Skin epidermis (tissue), 12 donors: ENCODE results near the gene RBMS1.

ENCODE experiments used
- H3K27ac ChIP-seq, 21 experiments: fragments of 200-600 bp; sonication (generic) in 11 of 21; one replicate each; pipeline ENCODE4 v1.5.0; 2020; ENCODE audit warnings: mild to moderate bottlenecking in 3 of 21, inconsistent platforms in 2 of 21, moderate library complexity in 2 of 21
- H3K4me3 ChIP-seq, 7 experiments: fragments of 200-600 bp; sonication (generic) in 2 of 7; one replicate each; pipeline ENCODE4 v1.5.0; 2020; ENCODE audit warnings: inconsistent platforms in 2 of 7, mild to moderate bottlenecking in 2 of 7, moderate library complexity in 1 of 7

RBMS1 gene

GRCh38 chr2:160474891-160475787, 18.5 kb downstream of the RBMS1 start:
- peak overlapping the region in 1 of 21 experiments; percentile 30 for H3K27ac ChIP-seq
- no peak overlapping the region for H3K4me3 ChIP-seq

- H3K27ac ChIP-seq = peak overlapping the region in 1 of 21 experiments; percentile 27
- H3K4me3 ChIP-seq = no peak overlapping the region
Observed at GRCh38 chr2:160474319-160474645, 19.3 kb downstream of the RBMS1 start.

- H3K27ac ChIP-seq = peak overlapping the region in 2 of 21 experiments; percentile 9 to 27
- H3K4me3 ChIP-seq = no peak overlapping the region
Observed at GRCh38 chr2:160473468-160474318, 19.9 kb downstream of the RBMS1 start.

GRCh38 chr2:160472839-160473251, 20.8 kb downstream of the RBMS1 start:
- Histone ChIP-seq H3K4me3 (no peak overlapping the region), H3K27ac (peak overlapping the region in 3 of 21 experiments; percentile 3 to 39 (median 13))

GRCh38 chr2:160471950-160472349, 21.7 kb downstream of the RBMS1 start:
- H3K4me3 ChIP-seq = no peak overlapping the region
- peak overlapping the region in 5 of 21 experiments; percentile 5 to 44 (median 32) for H3K27ac ChIP-seq

- Histone ChIP-seq H3K4me3 (no peak overlapping the region), H3K27ac (peak overlapping the region in 3 of 21 experiments; percentile 32 to 55 (median 49))
Observed at GRCh38 chr2:160469621-160470204, 23.9 kb downstream of the RBMS1 start.

GRCh38 chr2:160469164-160469563, 24.4 kb downstream of the RBMS1 start:
- Histone ChIP-seq H3K27ac (peak overlapping the region in 3 of 21 experiments; percentile 32 to 55 (median 49)), H3K4me3 (no peak overlapping the region)

GRCh38 chr2:160467086-160467485, 26.5 kb downstream of the RBMS1 start:
- Histone ChIP-seq H3K4me3 (no peak overlapping the region), H3K27ac (no peak overlapping the region)

GRCh38 chr2:160465406-160465805, 28.2 kb downstream of the RBMS1 start:
- no peak overlapping the region for H3K4me3 ChIP-seq
- H3K27ac ChIP-seq = peak overlapping the region in 7 of 21 experiments; percentile 12 to 61 (median 39)

- peak overlapping the region in 3 of 21 experiments; percentile 39 to 54 (median 39) for H3K27ac ChIP-seq
- H3K4me3 ChIP-seq = no peak overlapping the region
Observed at GRCh38 chr2:160465002-160465401, 28.6 kb downstream of the RBMS1 start.

- Histone ChIP-seq H3K27ac (no peak overlapping the region), H3K4me3 (no peak overlapping the region)
Observed at GRCh38 chr2:160464017-160464416, 29.6 kb downstream of the RBMS1 start.

GRCh38 chr2:160463245-160463644, 30.4 kb downstream of the RBMS1 start:
- H3K27ac ChIP-seq = no peak overlapping the region
- no peak overlapping the region for H3K4me3 ChIP-seq

- Histone ChIP-seq H3K4me3 (no peak overlapping the region), H3K27ac (no peak overlapping the region)
Observed at GRCh38 chr2:160460333-160460731, 33.3 kb downstream of the RBMS1 start.

- Histone ChIP-seq H3K27ac (no peak overlapping the region), H3K4me3 (no peak overlapping the region)
Observed at GRCh38 chr2:160459538-160460332, 33.9 kb downstream of the RBMS1 start.

GRCh38 chr2:160458718-160459453, 34.7 kb downstream of the RBMS1 start:
- H3K4me3 ChIP-seq = no peak overlapping the region

GRCh38 chr2:160457588-160457987, 36.0 kb downstream of the RBMS1 start:
- H3K27ac ChIP-seq = no peak overlapping the region

More at GRCh38 chr2:160458718-160459453, 34.7 kb downstream of the RBMS1 start:
- H3K27ac ChIP-seq = no peak overlapping the region

GRCh38 chr2:160454070-160454797, 39.4 kb downstream of the RBMS1 start:
- peak overlapping the region in 5 of 21 experiments; percentile 3 to 53 (median 21) for H3K27ac ChIP-seq
- no peak overlapping the region for H3K4me3 ChIP-seq

More at GRCh38 chr2:160457588-160457987, 36.0 kb downstream of the RBMS1 start:
- H3K4me3 ChIP-seq = no peak overlapping the region
